HAP-1 (cell line): ENCODE data around the gene NFILZ.

ENCODE experiments used
- DNase-seq, 2 experiments: peaks; one replicate each; pipeline ENCODE4 v3.0.0-alpha.2; 2016 to 2020; ENCODE audit warnings: low spot score in 2 of 2
- H3K27me3 ChIP-seq: fragments of 250-450 bp; sonication (Bioruptor Pico); 2 replicates; pipeline ENCODE4 v1.5.1; 2020; ENCODE audit warnings: low read depth, mild to moderate bottlenecking, moderate library complexity
- H3K36me3 ChIP-seq: fragments of 250-450 bp; sonication (Bioruptor Pico); replicated peaks from 2 replicates; pipeline ENCODE4 v1.5.1; 2020; ENCODE audit warnings: mild to moderate bottlenecking
- H3K4me1 ChIP-seq: fragments of 250-450 bp; sonication (Bioruptor Pico); 2 replicates; pipeline ENCODE4 v1.5.1; 2020; ENCODE audit warnings: mild to moderate bottlenecking
- H3K4me3 ChIP-seq: fragments of 250-450 bp; sonication (Bioruptor Pico); 2 replicates; pipeline ENCODE4 v1.5.1; 2020; ENCODE audit warnings: mild to moderate bottlenecking, moderate library complexity
- H3K9me3 ChIP-seq: fragments of 250-450 bp; sonication (Bioruptor Pico); 2 replicates; pipeline ENCODE4 v1.5.1; 2020; ENCODE audit warnings: mild to moderate bottlenecking, moderate library complexity
- in situ Hi-C: fragments of 300-500 bp; cut with MboI; formaldehyde crosslinking; loops from 3 replicates; pipeline ENCODE4 v1.14.3; 2020; ENCODE audit warnings: low sequenced_read_pairs, inconsistent platforms, mixed read lengths

Gene NFILZ

DNA sequence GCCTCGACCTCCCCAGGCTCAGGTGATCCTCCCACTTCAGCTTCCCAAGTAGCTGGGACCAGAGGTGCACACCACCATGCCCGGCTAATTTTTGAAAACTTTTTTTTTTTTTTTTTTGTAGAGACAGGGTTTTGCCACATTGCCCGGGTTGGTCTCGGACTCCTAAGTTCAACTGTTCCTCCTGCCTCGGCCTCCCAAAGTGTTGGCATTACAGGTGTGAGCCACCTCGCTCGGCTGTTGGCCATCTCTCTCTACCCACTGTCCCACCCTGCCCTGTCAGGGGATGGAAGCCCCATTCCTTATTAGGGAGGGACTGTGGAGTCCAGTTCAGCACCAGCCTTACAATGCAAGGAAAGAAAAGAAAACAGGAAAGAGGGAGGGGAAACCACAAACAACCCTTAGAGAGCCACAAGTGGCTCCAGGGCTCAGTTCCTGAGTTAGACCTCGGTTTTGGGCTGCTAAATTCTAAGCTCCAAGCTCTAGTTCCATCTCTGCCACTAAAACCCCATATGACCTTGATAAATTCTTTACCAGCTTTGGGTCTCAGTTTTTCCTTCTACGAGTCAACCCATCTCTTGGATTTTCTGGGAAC, 36.5 kb downstream of the NFILZ start:
- no peaks in the 10 kb centered on the region for H3K9me3 ChIP-seq
- DNase-seq, result no peak
- in situ Hi-C loops, result no loop called here
- no peak overlapping the region for H3K4me3 ChIP-seq
- no peaks in the 10 kb centered on the region for H3K27me3 ChIP-seq
- no peaks in the 10 kb centered on the region for H3K4me1 ChIP-seq
- H3K36me3 ChIP-seq, result no peaks in the 10 kb centered on the region

GRCh38 chr19:8673276-8673891, 43.0 kb downstream of the NFILZ start:
- in situ Hi-C loops, result no loop called here
- no peak for DNase-seq
- Histone ChIP-seq H3K4me1 (no peaks in the 10 kb centered on the region), H3K27me3 (no peaks in the 10 kb centered on the region), H3K4me3 (no peak overlapping the region), H3K36me3 (no peaks in the 10 kb centered on the region), H3K9me3 (no peaks in the 10 kb centered on the region; the same call in 1 of the 2 replicates)

- no peak for DNase-seq
- Histone ChIP-seq H3K36me3 (no peaks in the 10 kb centered on the region), H3K4me1 (no peaks in the 10 kb centered on the region), H3K4me3 (no peak overlapping the region), H3K27me3 (no peaks in the 10 kb centered on the region), H3K9me3 (no peaks in the 10 kb centered on the region; the same call in 1 of the 2 replicates)
- in situ Hi-C loops, result no loop called here
These were observed 44.6 kb downstream of the NFILZ start for GRCh38 chr19:8675066-8675465.

DNA sequence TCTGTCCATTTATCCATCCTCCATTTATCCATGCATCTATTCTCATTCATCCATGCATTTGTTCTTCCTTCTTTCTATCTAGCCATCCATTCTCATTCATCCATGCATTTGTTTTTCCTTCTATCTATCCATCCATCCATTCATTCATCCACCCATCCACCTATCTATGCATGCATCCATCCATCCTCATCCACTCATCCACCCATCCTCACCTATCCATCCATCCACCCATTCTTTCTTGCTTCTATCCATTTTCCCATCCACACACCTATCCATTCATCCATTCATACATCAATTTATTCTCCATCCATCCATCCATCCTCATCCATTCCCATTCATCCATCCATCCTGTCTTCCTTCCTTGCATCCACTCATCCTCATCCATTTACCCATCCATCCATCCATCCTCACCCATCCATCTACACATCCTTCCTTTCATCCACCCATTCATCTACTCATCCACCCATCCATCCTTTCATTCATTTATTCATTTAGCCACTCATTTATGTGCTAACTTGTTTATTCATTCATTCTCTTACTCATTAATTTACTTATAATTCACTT, 47.9 kb downstream of the NFILZ start:
- in situ Hi-C loops, result no loop called here

More for the DNA sequence above, 47.9 kb downstream of the NFILZ start:
- Histone ChIP-seq H3K36me3 (no peaks in the 10 kb centered on the region), H3K4me3 (no peak overlapping the region), H3K4me1 (no peaks in the 10 kb centered on the region), H3K27me3 (no peaks in the 10 kb centered on the region), H3K9me3 (no peaks in the 10 kb centered on the region; the same call in 1 of the 2 replicates)
- DNase-seq, result no peak
